HG03196 (cell line): ENCODE results near the gene LPAR2.
A peak's percentile ranks its signal among the peaks of the same experiment; 100 is the strongest.
"Not testable (repeated sequence)": the region's sequence is repeated elsewhere in the genome, so short reads cannot be mapped to it uniquely, and the experiment has no call there.

Experiments
- ATAC-seq: cut with Tn5 transposase; IDR thresholded peaks from one replicate; pipeline ENCODE4 v1.9.1; 2021; ENCODE audit not compliant: unreplicated experiment

LPAR2 gene

DNA sequence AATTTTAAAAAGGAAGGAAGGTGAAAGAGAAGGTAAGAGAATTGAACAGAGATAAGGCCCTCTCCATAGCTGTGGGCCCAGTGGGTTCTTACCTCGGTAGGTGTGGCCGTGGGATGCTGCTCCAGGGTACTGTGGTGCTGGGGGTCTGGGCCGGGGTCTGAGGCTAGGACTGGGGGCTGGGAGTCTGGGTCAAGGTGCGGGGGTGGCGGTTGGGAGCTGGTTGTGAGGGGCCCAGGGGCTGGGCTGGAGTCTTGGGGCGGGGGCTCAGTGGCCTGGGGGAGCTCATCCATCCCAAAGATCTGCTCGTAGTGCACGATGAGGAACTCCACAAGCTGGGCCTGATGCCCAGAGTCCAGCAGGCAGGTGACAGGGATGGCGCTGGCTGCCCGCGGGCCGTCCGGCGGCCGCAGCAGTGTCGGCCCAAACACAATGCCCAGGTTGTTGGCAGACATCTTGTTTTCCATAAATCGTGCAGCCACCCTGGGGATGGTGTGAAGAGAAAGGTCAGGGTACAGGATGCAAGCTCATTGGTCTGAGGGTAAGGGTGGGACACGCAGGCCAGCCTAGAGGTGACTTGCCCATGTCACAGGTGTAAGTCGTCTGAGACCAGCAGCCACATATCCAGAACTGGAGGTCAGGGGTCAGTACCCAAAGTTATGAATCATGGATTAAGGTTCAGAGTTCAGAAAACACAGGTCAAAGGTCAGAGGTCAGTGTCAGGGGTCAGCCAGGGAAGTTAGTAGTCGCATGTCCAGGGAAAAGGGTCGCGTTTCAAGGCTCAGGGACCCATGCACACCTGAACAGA lies 5.9 kb upstream of the LPAR2 start:
- no peak for ATAC-seq

- ATAC-seq = no peak
Measured at GRCh38 chr19:19632661-19633060, 4.6 kb upstream of the LPAR2 start.

DNA sequence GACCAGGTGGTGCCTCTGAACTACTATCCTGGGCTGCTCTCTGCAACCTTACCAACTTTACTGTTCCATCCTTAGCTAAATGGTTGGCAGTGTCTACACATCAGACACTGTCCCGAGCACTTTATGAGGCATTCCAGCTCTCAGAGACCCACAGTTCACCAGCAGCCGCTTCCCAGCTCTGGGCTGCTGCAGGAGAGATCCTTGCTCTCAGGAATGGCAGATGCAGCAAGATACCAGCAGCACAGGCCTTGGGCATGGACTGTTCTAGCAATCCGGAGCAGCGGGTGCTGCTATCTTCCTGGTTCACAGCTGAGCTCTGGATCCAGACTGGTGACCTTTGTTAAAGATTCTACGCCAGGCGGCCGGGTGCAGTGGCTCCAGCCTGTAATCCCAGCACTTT lies 3.3 kb upstream of the LPAR2 start:
- ATAC-seq = no peak

- ATAC-seq = no peak
Measured at GRCh38 chr19:19630426-19630825, 2.4 kb upstream of the LPAR2 start.

DNA sequence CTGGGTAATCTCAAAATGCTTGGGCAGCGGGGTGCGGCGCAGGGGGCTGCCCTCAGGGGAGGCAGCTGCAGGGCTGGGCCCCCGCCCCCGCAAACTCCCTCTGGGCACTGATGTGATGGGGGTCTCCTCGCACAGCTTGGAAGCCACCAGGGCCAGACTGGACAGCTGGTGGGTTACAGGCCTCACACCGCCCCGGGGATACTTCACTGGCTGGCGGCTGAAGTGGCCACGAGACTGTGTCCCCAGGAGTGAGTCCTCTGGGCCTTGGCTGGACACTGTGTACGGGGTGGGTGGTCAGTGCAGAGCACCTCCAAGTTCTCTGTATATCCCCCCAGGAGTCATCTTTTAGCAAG lies 2.0 kb upstream of the LPAR2 start:
- no peak for ATAC-seq

GRCh38 chr19:19628501-19629134 lies 598 bp upstream of the LPAR2 start:
- ATAC-seq = no peak

- no peak for ATAC-seq
Measured at GRCh38 chr19:19626516-19627472, 1.2 kb downstream of the LPAR2 start.

DNA sequence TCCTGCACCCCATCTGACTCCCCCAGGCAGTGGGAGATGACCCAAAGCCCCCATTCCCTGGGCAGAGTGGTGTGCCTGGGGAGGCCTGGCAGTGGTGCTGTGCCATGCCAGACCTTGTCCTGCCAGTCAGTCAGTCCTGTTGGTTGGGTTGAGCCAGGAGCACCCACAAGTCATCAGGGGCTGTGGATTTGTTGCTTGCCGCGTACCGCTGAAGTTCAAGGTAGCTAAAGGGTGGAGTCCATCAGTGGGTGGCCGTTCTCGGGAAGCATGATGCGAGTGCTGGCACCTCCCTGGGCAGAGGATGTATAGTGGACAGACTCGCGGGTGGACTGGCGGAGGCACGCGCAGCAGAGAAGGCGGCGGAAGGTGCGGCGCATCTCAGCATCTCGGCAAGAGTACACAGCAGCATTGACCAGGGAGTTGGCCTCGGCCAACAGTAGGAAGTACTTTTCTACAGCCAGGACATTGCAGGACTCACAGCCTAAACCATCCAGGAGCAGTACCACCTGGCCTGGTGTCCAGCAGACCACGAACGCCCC lies 3.9 kb downstream of the LPAR2 start:
- ATAC-seq = no peak

DNA sequence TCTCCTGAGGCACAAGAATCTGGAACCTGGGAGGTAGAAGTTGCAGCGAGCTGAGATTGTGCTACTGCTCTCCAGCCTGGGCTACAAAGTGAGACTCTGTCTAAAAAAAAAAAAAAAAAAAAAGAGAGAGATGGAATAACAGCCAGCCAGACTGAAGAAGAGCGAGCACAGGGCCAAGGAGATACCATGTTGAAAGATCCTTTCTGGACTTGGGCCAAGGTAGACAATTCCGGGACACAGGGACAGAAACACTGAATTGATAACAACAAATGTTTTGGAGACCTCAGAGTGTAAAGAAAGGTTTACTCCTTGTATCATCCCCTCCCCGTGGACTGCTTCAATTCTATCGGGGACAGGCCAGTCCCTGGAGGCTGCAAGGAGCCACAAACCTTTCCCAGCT lies 4.6 kb downstream of the LPAR2 start:
- ATAC-seq = no peak

- no peak for ATAC-seq
Measured at GRCh38 chr19:19619849-19620210, 8.2 kb downstream of the LPAR2 start.

DNA sequence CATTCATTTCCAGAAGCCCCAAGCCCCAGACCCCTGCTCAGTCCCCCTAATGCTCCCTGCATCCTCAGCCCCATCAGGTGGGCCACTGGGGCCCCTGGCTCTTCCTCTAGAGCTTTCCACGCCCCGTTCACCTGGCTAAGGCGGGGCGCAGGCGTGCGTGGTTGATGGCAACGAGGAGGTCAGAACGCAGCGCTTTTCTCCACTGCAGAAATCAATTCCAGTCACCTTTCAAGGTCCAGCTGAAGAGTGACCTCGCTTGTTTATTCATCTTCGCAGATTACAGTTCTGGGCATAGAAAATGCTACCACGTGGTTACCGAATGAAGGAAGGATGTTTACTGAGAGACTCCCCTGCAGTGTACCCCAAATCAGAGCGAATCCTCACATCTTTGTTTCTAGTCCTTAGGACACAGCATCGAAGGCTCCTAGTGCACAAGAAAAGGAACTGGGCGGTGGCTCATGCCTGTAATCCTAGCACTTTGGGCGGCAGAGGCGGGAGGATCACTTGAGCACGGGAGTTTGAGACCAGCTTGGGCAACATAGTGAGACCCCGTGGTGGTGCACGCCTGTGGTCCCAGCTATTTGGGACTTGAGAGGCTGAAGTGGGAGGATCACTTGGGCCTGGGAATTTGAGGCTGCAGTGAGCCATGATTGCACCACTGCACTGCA lies 8.7 kb downstream of the LPAR2 start:
- ATAC-seq = no peak

GRCh38 chr19:19618219-19619051 lies 9.6 kb downstream of the LPAR2 start, which contains the start of gene PBX4:
TSS of gene PBX4 (minus strand) at chr19:19618687. CDS start at chr19:19618629, 58 bp downstream.
- peak; percentile 91 for ATAC-seq

DNA sequence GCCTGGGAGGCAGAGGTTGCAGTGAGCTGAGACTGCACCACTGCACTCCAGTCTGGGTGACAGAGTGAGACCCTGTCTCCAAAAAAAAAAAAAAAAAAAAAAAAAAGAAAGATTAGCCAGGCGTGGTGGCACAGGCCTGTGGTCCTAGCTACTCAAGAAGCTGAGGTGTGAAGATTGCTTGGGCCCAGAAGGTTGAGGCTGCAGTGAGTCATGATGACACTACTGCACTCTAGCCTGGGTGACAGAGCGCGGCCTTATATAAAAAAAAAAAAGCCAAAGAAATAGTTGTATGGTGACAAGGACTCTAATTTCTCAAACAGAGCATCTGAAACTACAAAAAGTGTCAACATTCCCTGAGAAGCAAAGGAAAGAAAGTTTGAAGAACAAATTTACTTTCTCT lies 12.9 kb downstream of the LPAR2 start:
- ATAC-seq = no peak

DNA sequence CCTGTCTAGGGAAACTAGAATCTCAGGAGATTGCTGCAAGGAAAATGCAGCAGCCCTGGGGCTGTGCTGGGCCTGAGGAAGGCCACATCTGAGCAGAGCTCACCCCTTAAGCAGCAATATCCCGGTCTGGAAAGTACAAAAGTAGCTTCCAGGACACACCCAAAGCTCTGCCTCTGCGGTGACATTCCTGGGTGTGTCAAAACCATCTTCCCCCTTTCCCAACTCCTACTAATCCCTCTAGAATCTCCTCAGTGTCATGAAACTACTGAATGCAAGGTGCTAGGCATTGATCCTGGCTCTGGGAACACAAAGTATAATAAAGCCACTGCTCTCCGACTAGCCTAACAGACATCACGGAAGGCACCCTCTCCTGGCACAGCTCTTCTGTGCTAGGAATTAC lies 14.5 kb downstream of the LPAR2 start:
- no peak for ATAC-seq

DNA sequence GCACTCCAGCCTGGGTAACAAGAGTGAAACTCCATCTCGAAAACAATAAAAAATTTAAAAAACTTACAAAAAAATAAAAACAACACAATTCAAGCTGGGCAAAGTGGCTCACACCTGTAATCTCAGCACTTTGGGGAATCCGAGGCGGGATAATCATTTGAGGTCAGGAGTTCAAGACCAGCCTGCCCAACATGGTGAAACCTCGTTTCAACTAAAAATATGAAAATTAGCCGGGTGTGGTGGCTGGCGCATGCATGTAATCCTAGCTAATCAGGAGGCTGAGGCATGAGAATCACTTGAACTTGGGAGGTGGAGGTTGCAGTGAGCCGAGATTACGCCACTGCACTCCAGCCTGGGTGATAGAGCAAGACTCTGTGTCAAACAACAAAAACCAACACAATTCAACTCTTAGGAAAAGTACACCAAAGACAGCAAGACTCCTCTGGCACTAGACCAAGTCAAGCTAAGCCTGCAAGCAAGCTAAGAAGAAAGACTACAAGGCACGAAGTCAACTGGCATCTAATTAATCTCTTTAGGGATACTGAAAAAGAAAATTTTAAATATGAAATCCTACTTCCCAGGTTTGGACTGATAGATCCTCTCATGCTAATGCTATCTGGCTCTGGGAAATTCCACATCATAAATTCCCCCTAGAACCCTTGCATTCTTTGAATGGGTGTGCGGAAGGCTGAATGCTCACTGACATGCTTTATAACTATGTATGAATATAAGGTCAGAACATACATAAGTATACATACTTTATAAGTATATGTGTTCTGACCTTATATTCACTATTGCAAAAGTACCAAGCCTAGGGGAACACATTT lies 17.4 kb downstream of the LPAR2 start:
- no peak for ATAC-seq

DNA sequence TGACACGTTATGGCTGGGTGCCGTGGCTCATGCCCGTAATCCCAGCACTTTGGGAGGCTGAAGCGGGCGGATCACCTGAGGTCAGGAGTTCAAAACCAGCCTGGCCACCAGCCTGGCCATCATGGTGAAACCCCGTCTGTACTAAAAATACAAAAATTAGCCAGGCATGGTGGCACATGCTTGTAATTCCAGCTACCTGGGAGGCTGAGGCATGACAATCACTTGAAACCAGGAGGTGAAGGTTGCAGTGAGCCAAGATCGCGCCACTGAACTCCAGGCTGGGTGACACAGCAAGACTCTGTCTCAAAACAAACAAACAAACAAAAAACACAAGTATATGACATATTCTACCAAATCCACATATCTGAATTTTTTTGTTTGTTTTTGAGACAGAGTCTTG lies 21.3 kb downstream of the LPAR2 start:
- ATAC-seq = not testable (repeated sequence)

- ATAC-seq = no peak
Measured at GRCh38 chr19:19606021-19606420, 22.0 kb downstream of the LPAR2 start.

DNA sequence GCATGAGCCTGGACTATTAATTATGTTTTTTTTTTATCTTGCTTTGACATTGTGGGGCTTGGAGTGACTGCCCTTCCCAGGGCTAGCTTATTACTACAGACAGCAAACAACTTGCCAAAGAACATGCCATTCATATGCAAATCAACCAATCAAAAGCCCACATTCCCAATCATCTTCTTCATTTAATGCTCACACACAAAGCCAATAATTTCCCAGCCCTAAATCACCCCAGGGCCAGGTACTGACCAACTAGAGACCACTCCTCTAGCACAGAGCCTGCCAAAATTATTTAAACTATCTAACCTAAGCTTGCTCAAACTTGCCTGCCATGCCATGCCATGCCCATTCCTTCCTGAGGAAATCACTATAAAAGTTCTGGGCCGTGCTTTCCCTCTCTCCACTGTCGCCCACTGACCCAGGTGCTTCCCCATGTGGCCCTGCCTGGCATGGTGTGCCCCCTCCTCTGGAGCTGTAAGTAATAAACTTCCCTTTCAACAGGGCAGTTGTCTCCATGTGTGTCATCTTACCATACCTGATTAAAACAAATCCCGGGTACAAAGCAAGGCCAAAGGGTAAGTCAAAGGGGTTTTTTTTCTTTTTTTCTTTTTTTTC lies 25.2 kb downstream of the LPAR2 start:
- ATAC-seq = no peak
